ENCODE results near the gene MMP20.

DNA sequence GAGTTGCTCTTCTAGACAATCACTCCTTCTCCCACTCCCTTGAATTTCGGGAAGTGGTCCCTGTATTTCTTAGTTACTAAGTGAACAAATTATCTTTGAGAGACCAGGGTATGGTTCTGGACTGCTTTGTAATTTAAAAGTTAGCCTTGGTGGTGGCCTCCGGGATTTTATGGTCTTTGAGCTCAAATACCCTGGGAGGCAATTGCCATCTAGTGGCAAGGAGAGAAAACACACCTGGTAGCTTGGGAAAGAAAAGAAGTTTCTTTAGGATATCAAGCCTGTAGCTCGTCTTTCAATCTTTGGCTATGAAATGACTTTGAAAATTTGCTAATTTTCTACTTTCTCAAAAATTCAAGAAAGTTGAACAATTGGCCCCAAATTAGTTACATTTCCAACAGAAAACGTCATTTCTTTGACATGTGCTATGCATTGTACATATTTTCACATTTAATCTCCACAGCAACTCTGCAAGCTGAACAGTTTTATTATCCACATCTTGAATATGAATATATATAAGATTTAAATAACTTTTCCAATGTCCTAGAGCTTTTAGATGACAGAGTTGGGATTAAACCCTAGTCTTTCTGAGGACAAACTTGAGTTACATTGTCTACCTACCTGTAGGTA, 41.3 kb upstream of the MMP20 start:
- TF ChIP-seq EZH2 (IDR thresholded peaks at IDR 0.05; ENCODE audit: insufficient read depth, poor library complexity, severe bottlenecking), result no peak
- no peak for TF ChIP-seq EZH2phosphoT487 (IDR thresholded peaks at IDR 0.05; ENCODE audit: insufficient read depth, low read depth)
